GM12878 (cell line): ENCODE measurements around the gene ZNF335.

Experiments used
- CEBPB ChIP-seq, 2 experiments: fragments of 150-350 bp in 1 of 2; IDR thresholded peaks; 2 replicates each; pipeline ENCODE4 v1.6.1; 2012 to 2014; ENCODE audit warnings: low read depth in 2 of 2, low read length in 2 of 2, borderline replicate concordance in 1 of 2, inconsistent platforms in 1 of 2
- CTCF ChIP-seq, 3 experiments: IDR thresholded peaks in 2 of 3; conservative IDR thresholded peaks in 1 of 3; 2 replicates each; pipeline ENCODE4 v1.5.1; 2011; ENCODE audit warnings: low read depth in 3 of 3, low read length in 3 of 3, mild to moderate bottlenecking in 3 of 3, control low read depth in 2 of 3, moderate library complexity in 2 of 3, inconsistent platforms in 1 of 3, mixed read lengths in 1 of 3; ENCODE audit not compliant: control insufficient read depth in 2 of 3, insufficient read depth in 1 of 3; ENCODE audit errors: extremely low read depth in 1 of 3
- GABPA ChIP-seq: IDR thresholded peaks from 2 replicates; pipeline ENCODE4 v1.6.1; 2014; ENCODE audit warnings: antibody characterized with exemption, low read depth, mild to moderate bottlenecking, inconsistent platforms
- ZBTB33 ChIP-seq: fragments of 450-650 bp; IDR thresholded peaks from 2 replicates; pipeline ENCODE4 v1.6.1; 2017; ENCODE audit warnings: mild to moderate bottlenecking

GRCh38 chr20:45998761-45999160, 26.8 kb upstream of the ZNF335 start:
- TF ChIP-seq GABPA (no peak), CTCF (IDR thresholded peaks at IDR 0.05 in 2 of 3, conservative IDR thresholded peaks at IDR 0.05 in 1 of 3; ENCODE audit: control insufficient read depth in 2 of 3, extremely low read depth in 1 of 3, insufficient read depth in 1 of 3, low read depth in 3 of 3, low read length in 3 of 3) (no peak), ZBTB33 (no peak), CEBPB (IDR thresholded peaks at IDR 0.05; ENCODE audit: borderline replicate concordance in 1 of 2, low read depth in 2 of 2, low read length in 2 of 2) (no peak)
